Daoy (cell line): ENCODE data around the gene CDK4. TPM values are rescaled to one million over a fixed set of nuclear protein-coding genes. Genes with fewer than 3 reads are reported as not detected.

Experiments used
- DNase-seq: peaks from one replicate; pipeline ENCODE4 v3.0.0-alpha.2; 2015; ENCODE audit warnings: low read depth
- total RNA-seq: library from RNA; depleted of rRNA; stranded (reverse); fragments of >200 nt; shearing (Covaris generic); gene quantifications from 2 replicates; pipeline ENCODE4 v1.2.3, GENCODE V29; 2014; rRNA removed

CDK4 gene
- total RNA-seq, 1 experiment from 2014 or later: 359 TPM

- no peak for DNase-seq
Measured at GRCh38 chr12:57712701-57713100, 39.4 kb downstream of the CDK4 start.

- DNase-seq: no peak
Measured at GRCh38 chr12:57708296-57708695, 43.8 kb downstream of the CDK4 start.

- no peak for DNase-seq
Measured at GRCh38 chr12:57707250-57707649, 44.9 kb downstream of the CDK4 start.

GRCh38 chr12:57700317-57700716 lies 51.8 kb downstream of the CDK4 start:
- DNase-seq: no peak

- no peak for DNase-seq
Measured at GRCh38 chr12:57698414-57698813, 53.7 kb downstream of the CDK4 start.

Other genes with a start within 250 kb of the CDK4 start
- 9.4 and 11.3 TPM in 2 replicates for gene DDIT3, start 231.8 kb downstream of the CDK4 start, total RNA-seq
- 0.57 and 0.91 TPM in 2 replicates for gene MBD6, start 229.5 kb downstream of the CDK4 start, total RNA-seq
- 108 and 118 TPM in 2 replicates for gene DCTN2, start 205.1 kb downstream of the CDK4 start, total RNA-seq
- 0.69 and 1.0 TPM in 2 replicates for gene KIF5A, start 202.3 kb downstream of the CDK4 start, total RNA-seq
- 35.2 and 44.9 TPM in 2 replicates for gene PIP4K2C, start 161.1 kb downstream of the CDK4 start, total RNA-seq
- 12.3 and 12.7 TPM in 2 replicates for gene DTX3, start 147.5 kb downstream of the CDK4 start, total RNA-seq
- gene ARHGEF25, start 140.9 kb downstream of the CDK4 start, total RNA-seq: 0.95 and 5.6 TPM in 2 replicates
- gene B4GALNT1, start 119.1 kb downstream of the CDK4 start, total RNA-seq: 36.5 and 60.9 TPM in 2 replicates
- 262 and 383 TPM in 2 replicates for gene OS9, start 58.2 kb downstream of the CDK4 start, total RNA-seq
- 0.03 and 0.29 TPM in 2 replicates for gene AGAP2, start 13.6 kb downstream of the CDK4 start, total RNA-seq
- gene TSPAN31, start 7.3 kb downstream of the CDK4 start, total RNA-seq: 7.9 and 13.5 TPM in 2 replicates
- gene MARCHF9, start 2.8 kb upstream of the CDK4 start, total RNA-seq: 5.5 and 6.5 TPM in 2 replicates
- gene CYP27B1, start 14.8 kb upstream of the CDK4 start, total RNA-seq: 2.2 and 2.6 TPM in 2 replicates
- gene METTL1, start 19.8 kb upstream of the CDK4 start, total RNA-seq: 21.0 and 37.5 TPM in 2 replicates
- 1.9 and 2.6 TPM in 2 replicates for gene EEF1AKMT3, start 20.3 kb upstream of the CDK4 start, total RNA-seq
- gene TSFM, start 30.5 kb upstream of the CDK4 start, total RNA-seq: 38.2 and 48.9 TPM in 2 replicates
- not detected in 2 replicates for gene AVIL, start 66.4 kb upstream of the CDK4 start, total RNA-seq
- 26.3 and 28.2 TPM in 2 replicates for gene CTDSP2, start 94.4 kb upstream of the CDK4 start, total RNA-seq
- gene ATP23, start 189.3 kb upstream of the CDK4 start, total RNA-seq: 13.2 and 15.3 TPM in 2 replicates